A549 (cell line): ENCODE data around the gene RIMS4.

ENCODE experiments used
- CBX2 ChIP-seq: fragments of 200-600 bp; sonication (generic); IDR thresholded peaks from 2 replicates; pipeline ENCODE4 v1.6.1; 2016; ENCODE audit warnings: low read depth, mild to moderate bottlenecking, borderline replicate concordance
- CTCF ChIP-seq: fragments of >200 bp; sonication (Bioruptor Twin); formaldehyde crosslinking; IDR thresholded peaks from 3 replicates; pipeline ENCODE4 v1.5.1; 2016

GRCh38 chr20:44759595-44759994 is 50.8 kb downstream of the RIMS4 start:
- TF ChIP-seq CTCF (no peak), CBX2 (no peak)
